Ramos (cell line): Measurements from ENCODE around the gene RBM25.

Experiments used
- in situ Hi-C: fragments of 300-500 bp; cut with MboI; formaldehyde crosslinking; loops from one replicate; pipeline ENCODE4 v1.14.3; 2022; ENCODE audit warnings: low sequenced_read_pairs; ENCODE audit not compliant: unreplicated experiment

RBM25 gene

DNA sequence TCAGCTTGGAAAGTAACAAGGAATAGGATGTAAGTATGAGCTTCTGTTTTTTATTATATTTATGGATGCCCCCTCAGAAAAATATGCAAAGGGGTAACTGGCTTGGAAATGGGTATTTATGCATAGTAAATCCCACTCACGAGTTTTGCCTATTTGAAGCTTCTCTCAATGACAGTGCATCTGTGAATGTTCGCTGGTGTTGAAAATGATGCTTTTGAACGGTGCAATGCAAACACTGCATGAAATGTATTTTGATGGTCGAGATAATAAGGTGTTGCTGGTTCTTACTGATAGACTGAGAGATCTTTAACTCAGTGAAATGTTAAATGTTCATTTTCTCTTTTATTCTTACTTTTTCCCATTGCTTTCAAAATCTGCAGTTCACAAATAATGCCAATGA is 42.0 kb downstream of the RBM25 start:
- in situ Hi-C loops, result no loop called here

- in situ Hi-C loops, result no loop called here
These were observed 44.6 kb downstream of the RBM25 start for GRCh38 chr14:73102806-73103497.

- in situ Hi-C loops, result no loop called here
These were observed 46.7 kb downstream of the RBM25 start for GRCh38 chr14:73105050-73105449.

- in situ Hi-C loops, result no loop called here
These were observed 47.4 kb downstream of the RBM25 start for GRCh38 chr14:73105727-73106126.

- in situ Hi-C loops, result no loop called here
These were observed 57.8 kb downstream of the RBM25 start for GRCh38 chr14:73116079-73116665.

GRCh38 chr14:73124180-73124894 is 66.0 kb downstream of the RBM25 start:
- in situ Hi-C loops, result no loop called here

- in situ Hi-C loops, result no loop called here
These were observed 66.8 kb downstream of the RBM25 start for GRCh38 chr14:73125169-73125588.

- in situ Hi-C loops, result no loop called here
These were observed 67.4 kb downstream of the RBM25 start for GRCh38 chr14:73125746-73126145.

- in situ Hi-C loops, result no loop called here
These were observed 75.5 kb downstream of the RBM25 start for GRCh38 chr14:73133795-73134194.

- in situ Hi-C loops, result no loop called here
These were observed 77.7 kb downstream of the RBM25 start for GRCh38 chr14:73136085-73136386.

GRCh38 chr14:73136387-73137225 is 78.3 kb downstream of the RBM25 start, which contains the start of gene PSEN1:
Gene PSEN1, plus strand, starts transcription at chr14:73136507. Its CDS starts 11,513 bp downstream, at chr14:73148020.
- in situ Hi-C loops, result no loop called here

DNA sequence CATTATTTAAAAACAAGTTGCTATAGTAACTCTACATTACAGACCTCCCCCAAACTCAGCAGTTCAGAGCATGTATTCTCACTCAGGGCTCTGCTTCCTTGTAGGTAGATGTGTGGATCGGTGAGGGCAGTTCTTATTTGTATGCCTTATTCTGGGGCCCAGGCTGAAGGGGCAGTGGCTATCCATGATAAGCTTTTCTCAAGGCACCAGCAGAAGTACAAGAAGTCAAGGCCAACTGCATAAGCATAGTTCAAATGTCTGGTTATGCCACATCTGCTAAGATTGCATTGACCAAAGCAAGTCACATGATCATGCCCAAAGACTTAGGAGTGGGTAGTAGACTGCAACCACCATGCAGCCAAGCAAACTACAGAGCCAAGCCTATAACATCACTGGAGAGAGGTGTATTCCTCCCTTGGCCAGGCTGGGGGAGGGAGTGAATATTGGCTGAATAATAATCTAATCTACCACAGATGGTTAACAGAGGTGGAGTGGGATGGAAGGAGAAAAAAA is 82.5 kb downstream of the RBM25 start:
- in situ Hi-C loops, result no loop called here

DNA sequence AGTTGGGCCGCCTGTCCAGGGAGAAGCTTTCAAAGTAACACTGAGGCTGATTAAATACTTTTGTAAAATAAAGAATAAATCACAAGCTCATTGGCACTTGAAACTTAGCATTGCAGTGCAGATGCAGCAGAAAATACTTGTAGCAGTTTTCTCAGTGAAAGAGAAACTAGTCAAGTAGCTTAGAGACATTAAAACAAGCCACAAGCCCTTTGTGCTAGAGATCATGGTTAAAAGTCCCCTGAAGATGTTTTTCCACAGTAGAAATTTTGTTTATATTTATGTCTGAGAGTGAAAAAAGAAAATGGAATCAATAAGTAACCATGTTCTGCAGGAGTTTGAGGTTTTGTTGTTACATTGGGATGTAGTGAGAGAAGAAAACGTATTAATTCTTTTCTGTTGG is 83.9 kb downstream of the RBM25 start:
- in situ Hi-C loops, result no loop called here

DNA sequence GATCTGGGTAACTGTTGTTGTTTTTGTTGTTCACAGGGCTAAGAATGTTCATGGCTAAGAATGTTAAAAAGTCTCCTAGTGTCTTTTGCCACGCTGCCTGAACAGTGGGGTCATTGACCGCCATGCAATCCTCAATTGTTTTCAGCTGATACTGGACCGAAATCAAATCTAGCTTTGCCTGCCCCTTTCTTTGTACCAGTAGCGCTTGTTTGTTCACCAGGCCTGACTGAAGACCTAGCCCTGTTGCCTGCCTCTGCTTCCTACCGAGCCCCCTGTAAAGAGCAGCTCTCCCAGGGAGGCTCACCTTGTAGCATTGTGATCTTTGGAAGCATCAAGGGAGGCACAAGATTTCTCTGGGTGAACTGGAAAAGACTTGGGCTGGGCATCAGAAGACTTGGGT is 84.7 kb downstream of the RBM25 start:
- in situ Hi-C loops, result no loop called here

DNA sequence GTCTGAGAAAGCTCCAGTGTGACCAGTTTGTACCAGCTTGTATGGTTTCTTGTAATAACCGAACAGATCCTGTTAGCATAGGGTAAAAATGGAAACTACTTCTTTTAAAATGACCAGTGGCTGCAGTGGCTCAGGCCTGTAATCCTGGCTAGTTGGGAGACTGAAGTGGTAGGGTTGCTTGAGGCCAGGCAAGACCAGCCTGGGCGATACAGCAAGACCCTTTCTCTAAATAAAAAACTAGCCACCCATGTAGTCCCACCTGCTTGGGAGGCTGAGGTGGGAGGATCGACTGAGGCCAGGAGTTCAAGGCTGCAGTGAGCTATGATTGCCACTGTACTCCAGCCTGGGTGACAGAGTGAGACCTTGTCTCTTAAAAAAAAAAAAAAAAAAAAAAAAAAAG is 85.3 kb downstream of the RBM25 start:
- in situ Hi-C loops, result no loop called here

GRCh38 chr14:73145371-73145770 is 87.0 kb downstream of the RBM25 start:
- in situ Hi-C loops, result no loop called here

DNA sequence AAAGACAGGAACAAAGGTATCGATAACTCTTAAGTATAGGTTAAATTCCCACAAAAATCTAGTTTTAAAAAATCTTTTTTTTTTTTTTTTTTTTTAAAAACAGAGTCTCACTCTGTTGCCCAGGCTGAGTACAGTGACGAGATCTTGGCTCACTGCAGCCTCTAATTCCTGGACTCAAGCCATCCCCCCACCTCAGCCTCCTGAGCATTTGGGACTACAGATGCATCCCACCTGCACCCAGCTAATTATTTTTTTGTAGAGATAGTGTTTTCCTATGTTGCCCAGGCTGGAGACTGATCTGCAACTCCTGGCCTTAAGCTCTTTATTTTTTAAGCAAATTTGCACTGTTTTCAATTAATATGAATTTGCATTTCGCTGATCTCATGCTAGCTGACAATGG is 87.8 kb downstream of the RBM25 start:
- in situ Hi-C loops, result no loop called here

- in situ Hi-C loops, result no loop called here
These were observed 91.4 kb downstream of the RBM25 start for GRCh38 chr14:73149753-73150152.

- in situ Hi-C loops, result no loop called here
These were observed 94.9 kb downstream of the RBM25 start for GRCh38 chr14:73153272-73153671.

- in situ Hi-C loops, result no loop called here
These were observed 103.9 kb downstream of the RBM25 start for GRCh38 chr14:73162251-73162650.

DNA sequence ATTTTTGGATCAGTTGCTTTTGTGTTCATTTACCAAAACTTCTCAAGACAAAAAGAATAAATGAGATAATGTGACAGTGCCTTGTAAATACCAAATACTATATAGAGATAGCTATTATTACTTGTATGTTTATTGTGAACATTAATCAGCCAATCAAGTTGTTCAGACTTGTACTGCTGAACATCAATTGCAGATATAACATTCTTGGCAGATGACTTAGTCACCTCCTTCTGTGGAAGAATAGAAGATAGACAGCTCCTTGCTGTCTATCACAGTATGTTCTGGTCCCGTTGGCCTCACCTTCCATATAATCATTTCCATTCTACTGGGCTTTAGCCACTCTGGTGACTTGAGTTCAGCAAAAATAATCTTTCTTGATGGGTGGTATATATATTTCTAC is 108.1 kb downstream of the RBM25 start:
- in situ Hi-C loops, result no loop called here
